LNCaP clone FGC (cell line): ENCODE results near the gene UQCR10.

Source experiments
- DNase-seq: peaks from one replicate; pipeline ENCODE4 v3.0.0-alpha.2; 2011; ENCODE audit warnings: low read depth
- H3K4me3 ChIP-seq: 2 replicates; pipeline ENCODE4 v1.5.1; 2011; ENCODE audit warnings: mild to moderate bottlenecking, low read depth, low read length, control low read depth
- CTCF ChIP-seq: IDR thresholded peaks from 2 replicates; pipeline ENCODE4 v1.5.1; 2012; ENCODE audit warnings: mild to moderate bottlenecking; ENCODE audit not compliant: control insufficient read depth, insufficient read depth; ENCODE audit errors: extremely low read depth

UQCR10 gene

GRCh38 chr22:29722587-29722986 lies 44.6 kb upstream of the UQCR10 start:
- TF ChIP-seq CTCF, result no peak
- DNase-seq, result no peak
- no peak overlapping the region for H3K4me3 ChIP-seq

GRCh38 chr22:29723766-29724165 lies 43.4 kb upstream of the UQCR10 start:
- no peak for DNase-seq
- no peak overlapping the region for H3K4me3 ChIP-seq
- TF ChIP-seq CTCF, result no peak

GRCh38 chr22:29724843-29725242 lies 42.3 kb upstream of the UQCR10 start:
- no peak overlapping the region for H3K4me3 ChIP-seq
- DNase-seq, result no peak
- no peak for TF ChIP-seq CTCF

- no peak overlapping the region for H3K4me3 ChIP-seq
- no peak for DNase-seq
- no peak for TF ChIP-seq CTCF
Observed at GRCh38 chr22:29726106-29726505, 41.1 kb upstream of the UQCR10 start.

GRCh38 chr22:29726512-29727130 lies 40.5 kb upstream of the UQCR10 start:
- H3K4me3 ChIP-seq, result no peak overlapping the region
- no peak for DNase-seq
- no peak for TF ChIP-seq CTCF

GRCh38 chr22:29727131-29727523 lies 40.0 kb upstream of the UQCR10 start:
- DNase-seq, result no peak
- H3K4me3 ChIP-seq, result no peak overlapping the region
- TF ChIP-seq CTCF, result no peak

GRCh38 chr22:29729161-29729560 lies 38.0 kb upstream of the UQCR10 start:
- DNase-seq, result no peak
- H3K4me3 ChIP-seq, result no peak overlapping the region
- no peak for TF ChIP-seq CTCF
